T-helper 9 cell (primary cell): ENCODE measurements around the gene FILIP1L.

Experiments
- DNase-seq: peaks from one replicate; pipeline ENCODE4 v3.0.0-alpha.2; 2020

FILIP1L gene

DNA sequence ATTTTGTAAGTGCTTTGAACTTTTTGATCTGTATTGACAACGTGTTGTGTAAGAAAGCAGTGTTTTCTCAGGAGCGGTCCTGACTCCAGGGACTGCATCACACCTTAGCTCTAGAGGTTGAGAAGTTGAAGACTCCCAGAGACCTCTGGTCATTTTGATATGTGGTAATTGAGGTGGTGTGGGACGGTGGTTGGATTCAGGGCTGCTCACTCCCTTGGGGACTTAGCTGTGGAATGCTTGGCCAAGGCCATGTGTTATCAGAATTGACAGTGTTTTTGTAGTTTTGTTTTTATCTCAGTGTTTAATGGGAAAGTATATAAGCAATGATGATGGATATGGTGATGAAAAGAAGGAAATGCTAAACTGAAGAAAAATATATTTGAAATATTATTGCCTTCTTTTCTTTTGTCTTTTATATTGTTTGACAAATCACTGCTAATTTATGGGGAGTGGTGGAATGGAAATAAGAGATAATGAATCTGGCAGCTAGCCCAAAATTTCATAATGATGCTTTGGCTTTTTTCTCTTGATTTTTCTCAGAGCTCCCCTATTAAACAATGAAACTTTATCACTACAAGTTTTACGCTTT is 280.6 kb downstream of the FILIP1L start:
- DNase-seq = no peak

DNA sequence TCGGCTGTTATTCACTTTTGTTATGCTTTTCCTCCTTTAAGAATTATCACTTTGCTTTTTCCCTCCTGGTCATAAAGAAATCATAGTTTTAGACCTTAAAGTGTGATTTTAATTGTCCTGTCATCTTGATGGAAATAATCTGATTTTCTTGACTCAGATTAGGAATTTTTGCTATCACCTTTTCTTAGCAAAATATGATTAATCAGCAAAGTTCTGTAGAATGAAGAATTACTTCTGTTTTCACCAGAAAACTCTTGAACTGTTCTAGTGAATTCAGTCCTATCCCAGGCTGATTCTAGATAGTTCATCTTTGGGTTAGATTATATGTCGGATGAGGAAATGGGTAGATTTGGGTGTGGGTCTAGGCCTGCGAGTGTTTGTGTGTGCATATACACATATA is 284.5 kb downstream of the FILIP1L start:
- no peak for DNase-seq

DNA sequence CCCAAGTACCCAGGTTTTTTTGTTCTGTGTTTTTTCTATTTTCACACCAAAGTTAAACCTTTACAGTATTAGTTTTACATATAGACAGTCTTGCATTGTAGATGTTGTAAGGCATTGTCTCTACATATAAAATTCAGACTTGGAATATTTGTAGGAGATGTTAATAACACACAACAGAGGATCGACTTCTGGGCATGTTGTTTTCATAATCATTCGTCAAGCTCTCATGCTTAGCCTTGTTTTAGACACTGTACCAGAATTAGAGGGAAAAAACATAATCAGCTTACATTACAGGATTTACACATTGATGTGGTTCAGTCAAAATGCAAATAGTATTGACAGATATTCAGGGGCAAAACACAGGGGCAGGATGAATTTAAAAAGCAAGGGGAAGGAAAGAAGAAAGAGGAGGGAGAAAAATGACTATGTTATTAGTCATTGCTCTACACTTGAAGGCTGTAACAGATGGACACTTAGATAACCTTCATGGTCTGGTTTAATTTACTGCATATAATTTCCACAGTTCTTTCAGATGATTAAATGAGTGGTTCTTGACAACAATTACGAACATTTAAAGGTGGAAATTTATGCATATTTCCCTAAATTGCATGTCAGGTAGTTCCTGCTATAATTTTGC is 289.2 kb downstream of the FILIP1L start:
- DNase-seq = no peak

DNA sequence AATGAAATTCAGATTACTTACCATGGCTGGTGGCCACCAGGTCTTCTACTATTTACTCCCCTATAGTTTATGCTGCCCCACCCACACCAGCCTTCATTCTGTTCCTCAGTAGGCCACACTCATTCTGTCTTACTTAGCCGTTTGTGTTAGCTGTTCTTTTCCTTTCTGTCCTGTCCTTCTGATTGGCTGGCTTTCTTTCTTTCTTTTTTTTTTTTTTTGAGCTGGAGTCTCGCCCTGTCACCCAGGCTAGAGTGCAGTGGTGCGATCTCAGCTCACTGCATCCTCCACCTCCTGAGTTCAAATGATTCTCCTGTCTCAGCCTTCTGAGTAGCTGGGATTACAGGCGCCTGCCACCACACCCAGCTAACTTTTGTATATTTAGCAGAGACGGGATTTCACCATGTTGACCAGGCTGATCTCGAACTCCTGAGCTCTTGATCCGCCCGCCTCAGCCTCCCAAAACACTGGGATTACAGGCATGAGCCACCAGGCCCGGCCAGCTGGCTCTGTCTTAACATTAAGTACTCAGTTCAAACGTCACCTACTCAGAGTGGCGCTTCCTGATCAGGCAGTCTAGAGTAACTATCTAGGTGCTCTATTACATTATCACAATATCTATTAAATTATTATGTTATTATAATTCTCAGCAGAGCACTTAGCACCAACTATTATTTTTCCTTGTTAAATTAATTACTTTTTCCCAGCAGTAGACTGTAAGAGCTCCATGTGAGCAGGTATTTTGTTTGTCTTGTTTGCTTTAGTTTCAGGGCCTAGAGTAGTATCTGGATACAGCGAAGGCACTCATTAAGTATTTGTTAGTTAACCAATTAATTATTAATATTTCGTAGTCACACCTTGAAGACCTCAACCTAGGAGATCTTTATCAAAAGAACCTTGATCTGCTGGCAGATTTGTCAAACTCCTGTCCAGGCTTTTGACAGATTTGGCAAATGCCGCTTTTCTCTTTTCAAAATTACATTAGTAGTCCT is 290.3 kb downstream of the FILIP1L start:
- DNase-seq = no peak

DNA sequence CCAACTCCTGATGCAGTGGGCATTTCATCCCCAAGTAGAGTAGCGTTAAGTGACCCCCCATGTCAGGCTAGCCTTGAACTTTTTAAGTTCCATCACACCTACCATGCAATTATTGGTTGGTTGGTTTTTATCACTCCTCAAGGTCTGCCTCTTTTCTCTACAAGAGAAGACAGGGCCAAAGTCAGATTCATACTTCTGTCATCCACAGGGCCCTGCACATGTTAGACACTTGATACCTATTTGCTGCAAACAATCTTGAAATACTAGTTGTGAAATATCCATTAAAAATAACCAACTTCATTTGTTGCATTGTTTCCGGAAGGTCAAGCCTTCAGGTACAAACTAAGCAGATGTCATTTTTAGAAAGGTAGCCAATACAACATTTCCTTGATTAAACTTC is 295.5 kb downstream of the FILIP1L start:
- DNase-seq = no peak

DNA sequence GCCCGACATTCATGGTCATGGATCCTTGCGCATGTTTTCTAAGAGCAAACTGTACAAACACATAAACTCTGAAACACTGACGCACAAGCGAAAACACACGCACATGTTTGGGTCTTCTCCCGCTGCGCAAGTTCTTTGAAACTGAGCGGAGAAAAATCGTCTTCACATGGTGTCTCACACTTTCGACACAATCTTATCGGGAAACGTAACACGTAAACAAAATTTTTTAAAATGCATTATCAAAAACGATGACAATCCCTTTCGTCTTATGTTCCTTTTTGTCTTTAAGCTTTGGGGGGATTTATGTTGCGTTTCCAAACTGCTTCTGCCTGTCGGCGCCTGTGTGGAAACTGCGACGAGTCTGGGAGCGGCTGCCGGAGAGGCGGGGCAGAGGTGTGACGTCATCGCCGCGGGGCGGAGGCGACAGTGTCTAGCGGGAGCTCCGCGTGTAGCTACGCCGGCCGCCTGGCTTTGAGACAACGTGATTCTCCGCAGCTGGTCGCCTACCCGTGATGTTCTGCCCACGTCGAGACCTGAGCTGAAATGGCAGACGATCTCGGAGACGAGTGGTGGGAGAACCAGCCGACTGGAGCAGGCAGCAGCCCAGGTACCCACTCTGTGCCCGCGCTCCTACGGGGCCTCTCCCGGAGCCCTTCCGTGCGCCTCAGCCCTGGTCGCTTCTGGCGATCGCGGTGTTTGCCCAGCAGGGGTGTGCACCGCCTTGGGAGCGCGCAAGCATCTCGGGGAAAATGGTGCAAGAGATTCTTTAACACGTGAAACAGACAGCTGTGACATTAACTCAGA is 296.7 kb downstream of the FILIP1L start, which contains the start of gene CMSS1:
Gene CMSS1 (plus strand): TSS at position 426 of the 804 bp plus-strand sequence.
- peak; percentile 96 for DNase-seq

DNA sequence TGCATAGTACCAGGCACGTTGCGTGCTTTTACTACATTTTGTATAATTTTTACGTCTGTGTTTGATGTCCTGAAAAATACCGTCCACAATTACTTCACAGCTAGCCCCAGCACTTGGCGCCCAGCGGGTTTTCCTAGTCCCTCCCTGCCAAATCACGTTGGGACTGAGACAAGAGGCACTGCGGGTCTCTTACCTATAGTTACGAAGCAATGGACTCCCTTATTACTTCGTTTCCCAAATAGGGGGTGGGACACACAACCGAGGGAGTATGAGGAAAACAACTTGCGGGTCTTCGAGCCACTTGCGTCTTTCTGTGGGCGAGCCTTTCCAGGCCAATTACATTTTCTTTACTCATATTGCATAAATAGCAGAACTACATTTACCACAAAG is 297.3 kb downstream of the FILIP1L start:
- no peak for DNase-seq

DNA sequence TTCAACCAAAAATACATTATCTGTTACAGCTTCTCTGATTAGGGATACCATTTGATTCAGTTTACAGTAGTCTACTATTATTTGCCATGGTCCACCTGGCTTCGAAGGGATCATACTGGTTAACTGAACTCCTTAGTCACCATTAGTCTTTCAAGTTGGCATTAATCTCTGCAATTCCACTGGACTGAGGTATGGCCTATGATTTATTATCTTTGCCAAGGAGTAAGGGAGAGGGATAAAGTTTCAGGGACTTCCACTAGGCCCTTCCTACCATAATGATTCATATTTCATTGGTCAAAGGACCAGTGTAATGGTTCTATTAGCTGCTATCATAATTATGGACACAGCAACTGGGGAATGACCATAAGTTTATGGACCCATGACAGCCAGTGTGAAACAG is 303.9 kb downstream of the FILIP1L start:
- DNase-seq = no peak

DNA sequence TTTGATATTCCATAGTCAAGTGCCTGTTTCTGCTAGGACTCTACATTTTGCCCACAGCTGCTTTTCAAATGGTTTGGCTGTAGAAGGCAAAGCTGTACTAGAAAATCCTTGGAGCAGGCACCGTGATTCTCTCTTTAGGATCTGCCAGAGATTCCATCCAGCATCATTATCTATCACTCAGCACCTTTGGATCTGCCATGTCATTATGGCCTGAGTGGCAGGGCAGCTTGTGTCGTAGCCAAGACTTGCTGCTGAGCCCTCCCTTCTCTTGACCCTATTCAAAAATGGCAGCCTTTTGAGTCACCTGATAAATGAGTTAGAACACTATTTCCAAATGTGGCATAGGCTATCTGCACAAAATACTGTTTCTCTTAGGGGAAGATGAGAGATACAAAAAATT is 304.7 kb downstream of the FILIP1L start:
- no peak for DNase-seq

DNA sequence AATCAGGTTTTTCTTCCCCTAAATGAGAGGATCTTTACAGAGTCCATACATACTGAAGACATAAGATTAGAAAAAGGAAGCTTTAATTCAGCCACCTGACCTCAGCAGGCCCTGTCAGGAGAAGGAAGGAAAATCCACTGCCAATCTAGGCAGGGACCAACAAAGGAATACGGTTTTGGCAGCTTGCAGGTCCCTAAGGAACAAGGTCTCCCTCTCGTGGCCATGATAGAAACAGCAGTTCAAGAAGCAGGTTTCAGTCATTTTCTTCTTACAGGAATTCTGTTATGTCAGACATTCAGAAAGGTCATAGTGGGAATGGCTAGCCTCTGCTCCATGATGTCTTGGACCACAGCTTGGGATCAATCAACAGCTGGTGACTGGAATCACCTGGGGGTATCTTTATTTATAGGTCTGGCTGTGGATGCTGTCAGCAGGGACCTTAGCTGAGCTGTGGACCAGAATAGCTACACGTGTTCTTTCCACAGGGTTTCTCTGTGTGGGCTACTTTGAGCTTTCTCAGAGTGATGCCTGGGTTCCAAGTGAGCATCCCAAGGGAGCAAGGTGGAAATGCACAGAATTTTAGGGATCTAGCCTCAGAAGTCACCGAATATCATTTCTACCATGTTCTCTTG is 306.0 kb downstream of the FILIP1L start:
- no peak for DNase-seq

DNA sequence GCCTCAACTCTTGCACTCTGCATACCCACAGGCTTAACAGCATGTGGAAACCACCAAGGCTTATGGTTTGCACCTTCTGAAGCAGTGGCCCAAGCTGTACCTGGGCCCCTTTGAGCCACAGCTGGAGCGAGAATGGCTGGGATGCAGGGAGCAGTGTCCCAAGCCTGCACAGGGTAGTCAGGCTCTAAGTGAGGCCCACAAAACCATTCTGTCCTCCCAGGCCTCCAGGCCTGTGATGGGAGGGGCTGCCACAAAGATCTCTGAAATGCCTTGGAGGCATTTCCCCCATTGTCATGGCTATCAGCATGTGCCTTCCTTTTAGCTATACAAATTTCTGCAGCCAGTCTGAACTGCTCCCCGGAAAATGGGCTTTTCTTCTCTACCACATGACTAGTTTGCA is 309.1 kb downstream of the FILIP1L start:
- no peak for DNase-seq

DNA sequence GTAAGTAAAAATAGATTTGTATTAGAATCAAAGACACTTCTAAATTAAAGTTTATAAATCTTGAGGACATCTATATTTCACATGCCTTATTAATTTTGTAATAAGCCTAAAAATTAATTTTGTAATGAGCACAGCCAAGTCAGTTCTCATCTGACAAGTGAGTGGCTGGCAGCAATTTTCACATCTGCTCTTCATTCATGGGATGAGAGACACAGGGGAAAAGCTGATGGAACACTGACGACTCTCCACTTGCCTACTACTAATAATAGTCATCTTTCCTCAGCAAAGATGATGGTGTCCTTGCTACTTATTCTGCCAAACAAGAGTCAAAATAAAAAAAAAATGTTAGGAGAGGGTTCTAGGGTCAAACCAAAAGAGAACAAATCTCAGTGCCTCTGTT is 311.0 kb downstream of the FILIP1L start:
- no peak for DNase-seq

DNA sequence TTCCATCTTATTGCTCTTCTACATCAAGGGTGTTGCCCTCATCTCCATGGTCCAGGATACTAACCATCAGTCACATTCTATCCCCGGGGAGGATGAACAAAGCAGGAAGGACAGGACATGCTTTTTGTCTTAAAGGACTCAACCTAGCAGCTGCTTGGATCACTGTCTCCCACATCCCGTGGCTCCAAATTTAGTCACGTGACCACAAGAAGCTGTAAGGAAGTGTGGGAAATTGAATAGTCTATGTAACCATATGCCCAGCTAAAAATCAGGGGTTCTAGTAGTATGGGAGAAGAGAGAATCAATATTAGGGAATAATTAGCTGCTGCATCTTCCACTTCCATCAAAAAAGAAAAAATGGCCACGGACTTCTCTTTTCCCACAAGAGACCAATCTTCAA is 314.9 kb downstream of the FILIP1L start:
- no peak for DNase-seq

DNA sequence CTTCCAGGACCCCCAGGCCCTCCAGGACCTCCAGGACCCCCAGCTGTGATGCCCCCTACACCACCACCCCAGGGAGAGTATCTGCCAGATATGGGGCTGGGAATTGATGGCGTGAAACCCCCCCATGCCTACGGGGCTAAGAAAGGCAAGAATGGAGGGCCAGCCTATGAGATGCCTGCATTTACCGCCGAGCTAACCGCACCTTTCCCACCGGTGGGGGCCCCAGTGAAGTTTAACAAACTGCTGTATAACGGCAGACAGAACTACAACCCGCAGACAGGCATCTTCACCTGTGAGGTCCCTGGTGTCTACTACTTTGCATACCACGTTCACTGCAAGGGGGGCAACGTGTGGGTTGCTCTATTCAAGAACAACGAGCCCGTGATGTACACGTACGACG is 318.7 kb downstream of the FILIP1L start:
- no peak for DNase-seq

DNA sequence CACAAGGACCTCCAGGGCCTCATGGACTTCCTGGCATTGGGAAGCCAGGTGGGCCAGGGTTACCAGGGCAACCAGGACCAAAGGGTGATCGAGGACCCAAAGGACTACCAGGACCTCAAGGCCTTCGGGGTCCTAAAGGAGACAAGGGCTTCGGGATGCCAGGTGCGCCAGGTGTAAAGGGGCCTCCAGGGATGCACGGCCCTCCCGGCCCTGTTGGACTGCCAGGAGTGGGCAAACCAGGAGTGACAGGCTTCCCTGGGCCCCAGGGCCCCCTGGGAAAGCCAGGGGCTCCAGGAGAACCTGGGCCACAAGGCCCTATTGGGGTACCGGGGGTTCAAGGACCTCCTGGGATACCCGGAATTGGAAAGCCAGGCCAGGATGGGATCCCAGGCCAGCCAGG is 319.8 kb downstream of the FILIP1L start:
- DNase-seq = no peak

DNA sequence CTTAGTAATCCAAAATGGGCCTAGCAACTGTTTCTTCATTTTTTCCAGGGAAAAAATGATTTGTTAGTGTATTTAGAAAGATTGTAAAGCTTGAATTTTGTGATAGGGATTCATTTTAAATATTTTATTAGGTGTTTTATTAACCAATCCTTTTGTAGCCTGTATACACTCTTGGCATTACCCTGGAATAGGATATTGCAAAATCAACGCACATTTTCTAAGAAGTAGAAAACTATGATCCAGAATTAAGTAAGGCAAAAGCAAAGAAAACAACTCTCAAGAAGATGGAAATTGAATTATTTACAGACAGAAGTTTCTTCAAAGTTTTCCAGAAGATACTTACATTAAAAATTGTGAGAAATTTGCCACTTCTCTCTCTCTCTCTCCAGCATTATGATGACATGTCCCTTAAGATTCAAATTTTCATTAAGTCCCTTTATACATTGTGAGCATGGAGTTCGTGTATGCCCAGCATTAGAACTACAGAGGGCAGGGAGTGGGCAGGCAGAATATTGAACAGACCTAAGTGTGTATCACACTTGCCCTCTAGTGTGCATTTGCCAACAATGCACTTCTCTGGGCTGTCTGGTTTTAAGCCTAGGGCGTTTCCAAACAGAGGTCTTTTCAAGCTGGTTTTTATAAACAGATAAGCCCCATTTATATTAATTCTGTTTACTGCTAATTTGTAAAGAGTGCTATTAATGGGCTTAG is 325.1 kb downstream of the FILIP1L start:
- no peak for DNase-seq
